Measurements from ENCODE around the gene SLC4A8.
"Not testable (repeated sequence)": the region's sequence is repeated elsewhere in the genome, so short reads cannot be mapped to it uniquely, and the experiment has no call there.

The SLC4A8 gene

DNA sequence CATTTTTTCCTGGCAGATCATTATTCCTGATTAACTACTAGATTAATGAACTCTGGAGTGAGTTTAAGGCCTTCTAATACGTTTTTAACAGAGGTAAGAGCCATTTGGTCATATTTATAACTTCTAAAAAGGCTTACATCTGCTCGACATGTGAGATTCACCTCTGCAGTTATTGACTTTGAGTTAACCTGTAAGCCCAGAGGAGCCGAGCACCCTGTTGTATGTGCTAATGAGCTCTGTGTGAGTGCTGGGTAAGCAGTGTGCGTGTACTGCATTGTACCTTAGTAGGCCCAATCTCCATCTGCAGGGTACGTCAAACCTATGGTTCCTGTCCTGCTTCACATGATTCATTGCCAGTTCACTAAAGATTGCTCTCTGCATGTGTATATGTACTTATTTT is 18.9 kb downstream of the SLC4A8 start:
- TF ChIP-seq ZFX (IDR thresholded peaks at IDR 0.05; ENCODE audit: borderline replicate concordance) (no peak), CTCF (IDR thresholded peaks at IDR 0.05) (no peak)
- H3K27ac ChIP-seq, result no peak overlapping the region

DNA sequence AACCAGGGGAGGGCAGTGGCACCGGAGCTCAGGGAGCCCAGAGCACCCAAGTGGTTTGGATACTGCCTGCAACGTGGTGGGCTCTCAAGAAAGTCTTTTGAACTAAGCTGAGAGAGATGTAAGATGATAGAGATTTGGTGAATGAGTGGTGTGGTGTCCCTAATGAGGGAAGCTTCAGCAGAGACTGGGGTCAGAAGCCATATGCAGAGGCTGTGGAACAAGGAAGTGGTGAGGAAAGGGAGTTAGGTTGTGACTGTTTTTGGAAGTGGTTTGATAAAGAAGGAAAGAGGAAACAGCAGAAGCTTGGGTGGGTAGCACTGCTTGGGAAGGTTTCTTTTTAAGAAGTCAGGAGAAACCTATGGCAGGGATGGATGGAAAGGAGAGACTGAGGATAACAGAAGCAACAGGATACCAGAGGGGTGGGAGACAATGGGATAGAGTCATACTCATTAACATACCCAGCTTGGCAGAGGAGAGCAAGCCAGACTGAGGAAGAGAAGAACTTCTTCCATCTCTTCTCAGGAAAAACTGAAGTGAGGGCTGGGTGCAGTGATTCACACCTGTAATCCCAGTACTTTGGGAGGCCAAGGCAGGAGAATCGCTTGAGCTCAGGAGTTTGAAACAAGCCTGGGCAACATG is 24.1 kb downstream of the SLC4A8 start:
- TF ChIP-seq ZFX (IDR thresholded peaks at IDR 0.05; ENCODE audit: borderline replicate concordance) (no peak), CTCF (IDR thresholded peaks at IDR 0.05) (no peak)
- no peak overlapping the region for H3K27ac ChIP-seq

DNA sequence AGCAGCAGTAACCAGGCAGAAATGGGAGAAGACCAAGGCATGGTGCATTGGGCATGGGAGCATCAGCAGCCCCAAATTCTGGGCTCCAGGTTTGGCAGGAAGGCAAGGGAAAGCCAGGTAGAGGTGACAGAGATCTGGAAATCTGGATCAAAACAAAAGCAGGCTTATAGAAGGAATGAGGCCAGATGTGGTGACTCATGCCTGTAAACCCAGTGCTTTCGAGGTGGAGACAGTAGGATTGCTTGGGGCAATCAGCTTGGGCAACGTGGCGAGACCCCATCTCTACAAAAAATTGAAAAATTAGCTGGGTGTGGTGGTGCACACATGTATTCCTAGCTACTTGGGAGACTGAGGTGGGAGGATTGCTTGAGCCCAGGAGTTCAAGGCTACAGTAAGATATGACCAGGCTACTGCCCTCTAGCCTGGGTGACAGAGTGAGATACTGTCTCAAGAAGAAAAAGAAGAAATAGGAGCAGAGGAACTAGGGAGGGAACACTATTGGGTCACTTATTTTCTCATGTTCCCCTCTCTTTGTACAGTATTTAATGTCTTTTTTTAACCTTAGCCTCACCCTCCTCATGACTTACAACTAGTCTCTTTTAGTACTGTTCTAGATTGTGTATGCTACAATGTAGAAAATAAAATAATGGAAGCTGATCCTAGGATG is 25.1 kb downstream of the SLC4A8 start:
- TF ChIP-seq CTCF (IDR thresholded peaks at IDR 0.05) (no peak), ZFX (IDR thresholded peaks at IDR 0.05; ENCODE audit: borderline replicate concordance) (no peak)

DNA sequence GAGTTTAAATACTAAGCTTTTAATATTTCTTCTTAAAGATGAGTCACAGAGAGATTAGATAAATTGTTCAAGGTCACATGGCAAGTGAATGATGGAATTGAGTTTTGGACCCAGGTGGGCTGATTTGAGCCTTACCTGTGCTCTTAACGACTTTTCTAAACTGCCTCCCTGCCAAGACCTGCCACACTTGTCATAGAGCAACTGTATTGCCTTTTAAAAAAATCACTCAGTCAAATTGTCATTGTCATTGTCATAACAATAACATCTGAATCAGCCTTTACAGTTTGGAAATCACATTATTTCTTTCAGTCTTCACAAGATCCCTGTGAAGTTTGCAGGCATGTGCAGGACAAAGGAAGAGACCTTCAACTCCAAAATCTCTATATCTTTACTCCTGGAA is 25.7 kb downstream of the SLC4A8 start:
- H3K27ac ChIP-seq, result no peak overlapping the region
- TF ChIP-seq ZFX (IDR thresholded peaks at IDR 0.05; ENCODE audit: borderline replicate concordance) (no peak), CTCF (IDR thresholded peaks at IDR 0.05) (no peak)

More for the DNA sequence above, 25.1 kb downstream of the SLC4A8 start:
- no peak overlapping the region for H3K27ac ChIP-seq

DNA sequence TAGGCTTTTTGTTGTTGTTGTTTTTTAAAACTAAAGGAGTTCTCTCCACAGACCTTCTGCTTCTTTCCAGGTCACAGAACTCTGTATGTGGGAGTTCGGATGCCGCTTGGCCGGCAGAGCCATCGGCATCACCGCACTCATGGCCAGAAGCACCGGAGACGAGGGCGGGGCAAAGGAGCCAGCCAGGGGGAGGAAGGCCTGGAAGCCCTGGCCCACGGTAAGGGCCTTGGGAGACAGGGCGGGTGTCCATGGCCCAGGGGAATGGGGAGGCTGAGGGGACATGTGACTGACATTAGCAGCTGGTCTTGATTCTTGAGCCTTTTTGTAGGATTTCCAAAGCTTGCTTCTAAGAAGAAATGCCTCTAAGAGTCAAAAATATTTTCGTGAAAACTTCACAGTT is 26.2 kb downstream of the SLC4A8 start:
- no peak for TF ChIP-seq CTCF (IDR thresholded peaks at IDR 0.05)
- no peak for TF ChIP-seq ZFX (IDR thresholded peaks at IDR 0.05; ENCODE audit: borderline replicate concordance)

GRCh38 chr12:51454016-51454415 is 29.4 kb downstream of the SLC4A8 start:
- not testable (repeated sequence) for H3K27ac ChIP-seq

More for the DNA sequence above, 26.2 kb downstream of the SLC4A8 start:
- no peak overlapping the region for H3K27ac ChIP-seq

DNA sequence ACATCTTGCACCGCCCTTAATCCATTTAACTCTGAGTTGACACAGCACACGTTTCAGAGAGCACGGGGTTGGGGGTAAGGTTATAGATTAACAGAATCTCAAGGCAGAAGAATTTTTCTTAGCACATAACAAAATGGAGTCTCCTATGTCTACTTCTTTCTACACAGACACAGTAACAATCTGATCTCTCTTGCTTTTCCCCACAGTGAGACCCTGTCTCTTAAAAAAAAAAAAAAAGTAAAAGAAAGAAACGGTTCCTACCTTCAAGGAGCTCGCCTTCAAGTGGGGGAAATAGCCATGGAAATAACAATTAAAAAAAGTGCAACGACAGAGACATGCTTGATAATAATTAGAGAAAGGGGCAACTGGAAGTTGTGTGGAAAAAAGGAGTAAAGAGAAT is 30.4 kb downstream of the SLC4A8 start:
- peak overlapping the region; percentile 42 for H3K27ac ChIP-seq

DNA sequence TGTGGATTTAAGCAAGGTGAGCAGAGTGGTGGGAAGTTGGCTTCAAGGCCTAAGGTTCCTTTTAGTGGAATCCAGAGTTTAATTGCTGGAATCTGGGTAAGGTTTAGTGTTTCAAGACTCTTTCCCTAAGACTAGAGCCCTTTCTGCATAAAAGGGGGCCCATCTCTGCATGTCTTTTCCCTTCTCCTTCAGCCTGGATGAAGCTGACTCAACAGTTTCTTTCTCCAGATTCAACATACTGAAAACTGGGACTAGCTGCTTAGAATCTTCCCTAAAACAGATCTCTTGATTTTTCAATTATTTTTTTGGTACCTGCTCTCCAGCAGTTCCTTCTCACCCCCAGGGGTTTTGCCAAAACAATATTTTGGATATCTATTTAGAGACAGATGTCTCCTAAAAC is 34.0 kb downstream of the SLC4A8 start:
- TF ChIP-seq ZFX (IDR thresholded peaks at IDR 0.05; ENCODE audit: borderline replicate concordance) (no peak), CTCF (IDR thresholded peaks at IDR 0.05) (no peak)

More for the DNA sequence above, 34.0 kb downstream of the SLC4A8 start:
- no peak overlapping the region for H3K27ac ChIP-seq

Data from 22Rv1 (cell line).